ENCODE results near the gene CIRBP.

CIRBP gene

GRCh38 chr19:1262623-1263123, 6.5 kb upstream of the CIRBP start:
- peak overlapping the region; percentile 70 for H3K4me3 ChIP-seq (replicated peaks; ENCODE audit: low read depth, low read length)
- no peak for TF ChIP-seq CTCF (IDR thresholded peaks at IDR 0.05; ENCODE audit: low read depth, low read length, missing control alignments)
- no peak for DNase-seq (ENCODE audit: extremely low read depth, low read depth)

GRCh38 chr19:1263188-1263587, 5.9 kb upstream of the CIRBP start:
- H3K4me3 ChIP-seq (replicated peaks; ENCODE audit: low read depth, low read length): peak overlapping the region; percentile 70; the same call in 1 of the 2 replicates
- no peak for TF ChIP-seq CTCF (IDR thresholded peaks at IDR 0.05; ENCODE audit: low read depth, low read length, missing control alignments)
- DNase-seq (ENCODE audit: extremely low read depth, low read depth): no peak

GRCh38 chr19:1264801-1265614, 4.1 kb upstream of the CIRBP start:
- peak; percentile 51 for DNase-seq (ENCODE audit: extremely low read depth, low read depth)

GRCh38 chr19:1265615-1266128, 3.5 kb upstream of the CIRBP start:
- no peak for TF ChIP-seq CTCF (IDR thresholded peaks at IDR 0.05; ENCODE audit: low read depth, low read length, missing control alignments)
- peak; percentile 45 for DNase-seq (ENCODE audit: extremely low read depth, low read depth)
- peak overlapping the region; percentile 43 for H3K4me3 ChIP-seq (replicated peaks; ENCODE audit: low read depth, low read length)

More at GRCh38 chr19:1264801-1265614, 4.1 kb upstream of the CIRBP start:
- TF ChIP-seq CTCF (IDR thresholded peaks at IDR 0.05; ENCODE audit: low read depth, low read length, missing control alignments): no peak
- no peak overlapping the region for H3K4me3 ChIP-seq (replicated peaks; ENCODE audit: low read depth, low read length)

GRCh38 chr19:1266129-1266915, 2.8 kb upstream of the CIRBP start:
- TF ChIP-seq CTCF (IDR thresholded peaks at IDR 0.05; ENCODE audit: low read depth, low read length, missing control alignments): no peak
- peak; percentile 30 for DNase-seq (ENCODE audit: extremely low read depth, low read depth)

GRCh38 chr19:1266916-1267476, 2.1 kb upstream of the CIRBP start:
- no peak for DNase-seq (ENCODE audit: extremely low read depth, low read depth)
- peak overlapping the region; percentile 43 for H3K4me3 ChIP-seq (replicated peaks; ENCODE audit: low read depth, low read length)
- TF ChIP-seq CTCF (IDR thresholded peaks at IDR 0.05; ENCODE audit: low read depth, low read length, missing control alignments): peak; percentile 75

More at GRCh38 chr19:1266129-1266915, 2.8 kb upstream of the CIRBP start:
- peak overlapping the region; percentile 43 for H3K4me3 ChIP-seq (replicated peaks; ENCODE audit: low read depth, low read length)

Measured in HFF-Myc (cell line).